Renal cortex interstitium (tissue), 11 donors: ENCODE data around the gene BGN. TPM values are rescaled to one million over a fixed set of nuclear protein-coding genes. Genes with fewer than 3 reads are reported as not detected.

Experiments used
- DNase-seq, 11 donors: peaks; one replicate each; pipeline ENCODE4 v3.0.0-alpha.2; 2013; ENCODE audit warnings: low read depth in 9 of 11, low spot score in 4 of 11; ENCODE audit errors: extremely low read depth in 1 of 11
- polyA plus RNA-seq, 3 donors: library from polyadenylated mRNA; unstranded; fragments of 120-200 nt; gene quantifications; one replicate each; pipeline ENCODE4 v1.2.1, GENCODE V29; 2013; ENCODE audit not compliant: insufficient read length in 3 of 3

The BGN gene
- polyA plus RNA-seq, 3 donors, result 154 to 178 (median 162) TPM

- DNase-seq, result no peak
These were observed 20.7 kb downstream of the BGN start for GRCh38 chrX:153515435-153515834.

GRCh38 chrX:153516073-153516472 lies 21.3 kb downstream of the BGN start:
- DNase-seq, result no peak

DNA sequence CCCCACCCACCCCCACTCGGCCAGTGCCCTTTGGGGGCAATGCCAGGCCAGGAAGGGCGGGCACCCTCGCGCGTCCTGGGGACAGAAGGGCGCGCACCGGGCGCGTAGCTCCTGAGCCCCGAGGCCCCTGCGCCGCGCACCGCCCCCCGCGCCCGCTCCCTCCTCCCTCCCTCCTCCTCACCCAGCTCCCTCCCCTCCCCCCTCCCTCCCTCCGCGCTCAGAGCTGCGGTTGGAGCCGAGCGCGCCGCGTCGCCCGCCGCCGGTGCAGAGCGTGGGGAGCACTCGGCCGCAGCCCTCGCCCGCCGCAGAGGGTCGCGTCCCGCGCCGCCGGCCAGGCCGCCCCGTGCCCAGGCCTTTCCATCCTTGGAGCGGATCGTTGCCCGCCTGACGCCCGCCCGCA lies 22.6 kb downstream of the BGN start, which contains the start of gene ATP2B3:
Gene ATP2B3 (plus strand): TSS at position 220 of the 400 bp plus-strand sequence. CDS start 18,606 bp downstream, outside the sequence.
- no peak for DNase-seq

DNA sequence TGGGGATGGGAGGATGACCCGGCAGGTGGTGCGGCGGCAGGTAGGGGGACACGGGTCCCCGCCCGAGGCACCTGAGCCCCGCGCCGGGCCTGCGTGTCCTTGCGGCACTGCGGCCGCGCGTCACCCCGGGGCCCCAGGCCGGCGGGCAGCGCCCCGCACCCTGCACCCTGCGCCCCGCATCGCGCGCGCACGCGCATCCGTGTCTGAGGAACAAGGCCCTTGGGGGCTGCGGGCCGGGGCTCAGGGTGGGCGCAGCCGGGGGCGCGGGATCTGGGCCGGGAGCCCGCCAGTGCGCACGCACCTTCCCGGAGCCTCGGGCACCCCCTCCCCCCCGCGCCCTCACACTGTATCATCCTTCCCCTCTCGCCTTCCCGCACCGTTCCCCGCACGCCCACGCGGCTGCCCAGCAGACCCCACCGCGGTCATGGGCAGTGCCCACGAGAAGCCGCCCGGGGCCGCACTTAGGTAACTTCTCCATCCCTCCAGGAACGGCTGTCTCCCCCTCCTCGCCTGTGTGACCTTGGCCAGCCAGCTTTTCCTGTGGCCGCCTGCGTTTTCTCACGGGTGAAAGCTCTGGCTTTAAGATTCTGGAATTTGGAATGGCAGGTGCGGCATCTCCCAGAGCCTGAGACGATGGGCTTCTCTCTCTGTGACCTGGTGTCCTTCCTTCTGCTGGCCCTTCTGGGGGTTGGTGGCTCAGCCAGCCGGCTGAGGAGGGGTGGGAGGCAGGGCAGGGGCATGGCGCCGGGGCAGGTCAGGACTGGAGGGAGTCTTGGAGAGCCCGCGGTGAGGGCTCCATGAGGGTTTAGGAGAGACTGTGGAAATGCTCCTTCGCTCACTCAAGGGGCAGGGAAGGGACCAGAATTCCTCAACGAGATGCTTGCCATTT lies 23.4 kb downstream of the BGN start:
- no peak for DNase-seq

- DNase-seq, result no peak
These were observed 24.9 kb downstream of the BGN start for GRCh38 chrX:153519569-153520286.

GRCh38 chrX:153520287-153520917 lies 25.6 kb downstream of the BGN start:
- no peak for DNase-seq

GRCh38 chrX:153521034-153521433 lies 26.3 kb downstream of the BGN start:
- no peak for DNase-seq

DNA sequence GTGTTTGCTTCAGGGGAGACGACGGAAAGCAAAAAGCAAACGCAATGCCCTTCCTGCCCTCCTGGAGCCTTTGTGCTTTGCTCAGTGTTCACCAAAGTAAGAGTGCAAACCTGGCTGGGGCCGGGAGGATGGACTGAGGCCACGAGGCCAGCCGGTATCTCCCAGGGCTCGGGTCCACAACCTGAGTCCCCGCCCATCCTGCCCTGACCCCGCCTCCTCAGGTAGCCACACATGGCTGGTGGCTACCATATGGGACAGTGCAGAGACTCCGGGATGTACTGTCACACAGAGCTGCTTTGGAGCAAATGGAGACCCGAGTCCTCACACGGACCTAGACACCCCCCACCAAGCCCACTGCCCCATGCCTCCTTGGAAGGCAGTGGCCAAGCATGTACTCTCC lies 27.5 kb downstream of the BGN start:
- DNase-seq, result no peak

- DNase-seq, result no peak
These were observed 28.5 kb downstream of the BGN start for GRCh38 chrX:153523269-153523668.

GRCh38 chrX:153524234-153524633 lies 29.5 kb downstream of the BGN start:
- DNase-seq, result no peak

- DNase-seq, result no peak
These were observed 30.7 kb downstream of the BGN start for GRCh38 chrX:153525451-153525850.

DNA sequence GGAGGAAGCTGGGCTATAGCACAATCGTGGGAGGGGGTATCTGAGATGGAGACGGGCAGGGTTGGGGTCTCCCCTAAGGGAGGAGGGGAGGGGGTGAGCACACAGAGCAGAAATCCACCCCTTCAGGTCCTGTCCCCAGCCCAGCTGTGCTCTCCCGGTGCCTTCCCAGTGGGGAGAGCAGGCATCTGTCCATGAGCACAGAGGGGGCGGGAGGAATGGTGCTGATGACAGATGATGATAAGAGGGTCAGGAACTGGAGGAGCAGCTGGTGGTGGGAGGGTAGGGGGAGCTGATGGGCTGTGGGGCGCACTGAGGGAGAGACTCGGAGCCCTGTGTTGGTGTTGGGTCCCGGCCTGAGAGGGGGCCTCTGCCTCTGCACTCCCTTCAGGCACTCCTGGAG lies 31.3 kb downstream of the BGN start:
- no peak for DNase-seq

DNA sequence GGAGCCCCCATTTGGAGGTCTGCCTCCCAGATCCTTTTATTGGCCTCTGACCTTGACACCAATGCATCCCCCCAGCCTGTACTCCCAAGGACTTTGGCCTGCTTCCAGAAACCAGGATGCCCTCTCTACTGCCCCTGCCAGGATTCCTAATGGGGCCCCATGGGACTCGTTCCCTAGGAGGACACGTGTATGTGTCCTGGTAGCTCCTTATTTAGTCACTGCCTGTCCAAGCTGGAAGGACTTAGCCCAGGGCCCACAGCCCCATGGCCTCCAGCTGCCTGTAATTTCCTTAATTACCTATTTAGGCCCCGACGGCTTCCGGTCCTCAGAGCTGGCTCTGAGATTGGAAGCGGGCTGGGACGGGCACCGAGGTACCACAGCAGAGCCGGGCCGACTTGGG lies 32.0 kb downstream of the BGN start:
- DNase-seq, result no peak

- no peak for DNase-seq
These were observed 32.4 kb downstream of the BGN start for GRCh38 chrX:153527208-153527607.

DNA sequence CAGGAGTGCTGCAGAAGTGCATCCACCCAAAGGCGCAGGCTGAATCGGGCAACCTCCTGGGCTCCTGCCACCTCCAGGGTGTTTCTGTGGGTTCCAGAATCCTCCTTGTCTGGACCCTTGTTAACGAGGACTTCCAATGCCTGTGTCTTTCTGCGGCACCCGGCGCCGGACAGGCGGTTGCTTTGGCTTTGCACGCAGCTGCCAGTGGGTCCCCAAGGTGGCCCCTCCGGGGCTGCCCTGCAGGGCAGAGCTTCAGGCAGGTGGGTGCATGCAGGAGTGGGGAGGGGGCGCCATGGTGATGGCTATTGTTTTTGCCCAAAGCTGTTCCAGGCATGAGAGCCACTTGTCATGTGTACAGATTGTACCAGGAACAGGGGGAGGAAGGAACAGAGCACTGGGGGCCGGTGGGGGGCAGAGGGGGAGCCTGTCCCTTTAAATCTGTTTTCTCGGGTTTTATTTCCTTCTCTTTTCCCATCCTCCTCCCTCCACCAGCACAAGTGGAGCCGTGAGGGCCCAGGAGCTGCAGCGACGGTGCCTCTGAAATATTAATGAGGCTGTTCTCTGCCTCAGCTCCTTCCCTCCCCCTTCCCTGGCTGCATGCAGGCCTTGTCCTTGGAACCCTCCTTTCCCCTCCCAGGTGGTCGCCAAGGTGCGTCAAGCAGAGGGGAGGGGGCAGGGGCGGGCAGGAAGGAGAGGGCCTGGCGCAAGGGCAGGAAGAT lies 35.8 kb downstream of the BGN start:
- no peak for DNase-seq

GRCh38 chrX:153533091-153533490 lies 38.3 kb downstream of the BGN start:
- DNase-seq, result peak in 1 of 11 donors; percentile 10

DNA sequence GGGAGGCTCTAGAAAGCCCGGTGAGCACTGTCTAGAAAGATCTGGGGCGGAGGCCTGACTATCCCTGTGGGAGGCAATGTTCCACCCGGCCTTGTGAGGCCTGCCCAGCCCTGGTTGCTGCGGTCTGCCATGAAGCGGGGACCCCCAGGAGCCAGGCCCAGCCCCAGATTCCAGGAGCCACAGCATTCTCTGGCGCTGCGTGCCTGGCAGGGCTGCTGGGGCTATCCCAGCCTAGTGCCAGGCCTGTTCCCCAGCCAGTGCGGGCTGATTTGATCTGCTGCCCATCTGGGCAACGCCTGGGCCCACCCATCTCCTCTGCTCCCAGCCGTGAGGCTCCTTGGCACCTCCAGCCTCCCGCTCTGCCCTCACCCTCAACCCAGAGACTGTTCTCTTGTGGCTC lies 42.3 kb downstream of the BGN start:
- DNase-seq, result no peak

- no peak for DNase-seq
These were observed 42.9 kb downstream of the BGN start for GRCh38 chrX:153537526-153538295.

DNA sequence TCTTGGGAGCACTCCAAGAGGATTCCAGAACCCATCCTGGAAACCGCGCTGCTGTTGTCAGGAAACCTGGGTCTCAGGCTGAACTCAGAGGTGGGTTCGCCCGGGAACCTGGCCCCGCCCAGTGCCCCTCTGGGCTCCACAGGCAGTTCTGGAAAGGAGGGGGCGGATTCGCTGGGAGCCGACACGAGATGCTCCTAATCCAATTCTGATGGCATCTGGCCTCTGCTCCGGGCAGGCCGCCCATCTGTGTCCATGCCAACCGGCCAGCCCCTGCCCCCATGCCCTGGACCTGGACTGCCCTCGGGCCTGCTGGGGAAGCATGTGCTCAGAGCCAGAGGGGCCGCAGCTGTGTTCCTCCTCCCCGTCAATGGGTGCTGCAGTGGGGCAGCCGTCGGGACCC lies 43.6 kb downstream of the BGN start:
- DNase-seq, result no peak
